NT2/D1 (cell line): ENCODE measurements around the gene FAM124A.

Source experiments
- YY1 ChIP-seq: IDR thresholded peaks from 2 replicates; pipeline ENCODE4 v1.6.1; 2011; ENCODE audit not compliant: insufficient read length, insufficient read depth
- ZNF274 ChIP-seq: IDR thresholded peaks from 2 replicates; pipeline ENCODE4 v1.6.1; 2011; ENCODE audit warnings: mild to moderate bottlenecking, low read depth, low read length

DNA sequence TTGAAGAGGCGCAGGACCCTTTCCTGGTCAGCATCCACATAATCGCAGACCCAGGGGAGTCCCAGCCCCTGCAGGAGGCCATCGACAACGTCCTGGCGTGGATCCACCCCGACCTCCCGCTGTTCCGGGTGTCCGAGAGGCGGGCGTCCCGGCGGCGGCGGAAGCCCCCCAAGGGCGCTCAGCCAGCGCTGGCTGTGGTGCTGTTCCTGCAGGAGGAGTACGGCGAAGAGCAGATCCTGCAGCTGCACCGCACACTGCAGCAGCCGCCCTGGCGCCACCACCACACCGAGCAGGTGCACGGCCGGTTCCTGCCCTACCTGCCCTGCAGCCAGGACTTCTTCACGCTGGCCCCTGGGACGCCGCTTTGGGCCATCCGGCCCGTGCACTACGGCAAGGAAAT is 29.3 kb downstream of the FAM124A start:
- TF ChIP-seq YY1 = no peak
- TF ChIP-seq ZNF274 = no peak
